Naive B cell (primary cell): Measurements from ENCODE around the gene CDKN2D. TPM values are rescaled to one million over a fixed set of nuclear protein-coding genes. Genes with fewer than 3 reads are reported as not detected.
"Not testable (repeated sequence)": the region's sequence is repeated elsewhere in the genome, so short reads cannot be mapped to it uniquely, and the experiment has no call there.

Source experiments
- ATAC-seq, 2 donors: fragments of 150-1000 bp; cut with Tn5 transposase; 2 replicates each; pipeline ENCODE4 v1.10.0; 2021; ENCODE audit warnings: low read depth in 2 of 2, mild to moderate bottlenecking in 2 of 2, moderate library complexity in 2 of 2
- DNase-seq: peaks from one replicate; pipeline ENCODE4 v3.0.0; 2022
- H3K27ac Mint-ChIP-seq, 6 donors: one replicate each; pipeline ENCODE4 v1.8.0; 2020 to 2022; ENCODE audit warnings: mild to moderate bottlenecking in 6 of 6, mixed read lengths in 6 of 6, moderate library complexity in 5 of 6, inconsistent platforms in 2 of 6
- H3K27me3 Mint-ChIP-seq, 3 donors: one replicate each; pipeline ENCODE4 v1.8.0; 2021 to 2022; ENCODE audit warnings: mixed read lengths in 3 of 3, mild to moderate bottlenecking in 1 of 3
- H3K36me3 Mint-ChIP-seq, 2 donors: one replicate each; pipeline ENCODE4 v1.8.0; 2020 to 2022; ENCODE audit warnings: mixed read lengths in 2 of 2, inconsistent platforms in 1 of 2, mild to moderate bottlenecking in 1 of 2
- H3K4me1 Mint-ChIP-seq, 3 donors: one replicate each; pipeline ENCODE4 v1.8.0; 2020 to 2022; ENCODE audit warnings: mixed read lengths in 3 of 3, inconsistent platforms in 1 of 3, mild to moderate bottlenecking in 1 of 3, moderate library complexity in 1 of 3
- H3K4me3 Mint-ChIP-seq, 8 donors: one replicate each; pipeline ENCODE4 v1.8.0; 2020 to 2022; ENCODE audit warnings: mild to moderate bottlenecking in 8 of 8, mixed read lengths in 8 of 8, moderate library complexity in 8 of 8, inconsistent platforms in 2 of 8
- H3K9me3 Mint-ChIP-seq, 7 donors: one replicate each; pipeline ENCODE4 v1.8.0; 2020 to 2022; ENCODE audit warnings: mixed read lengths in 7 of 7, mild to moderate bottlenecking in 5 of 7, inconsistent platforms in 2 of 7, moderate library complexity in 1 of 7
- polyA plus RNA-seq, 6 donors: library from polyadenylated mRNA; unstranded; fragments of 300-500 nt; fragmentation: Illumina TruSeq; gene quantifications; one replicate each; pipeline ENCODE4 v1.2.3, GENCODE V29; 2021; ENCODE audit warnings: low read depth in 6 of 6

Gene CDKN2D
- polyA plus RNA-seq, 6 donors from 2014 or later, result 110 to 209 (median 153) TPM

GRCh38 chr19:10593820-10594637 is 25.2 kb upstream of the CDKN2D start:
- peak overlapping the region; percentile 44 to 91 (median 73) for H3K4me3 Mint-ChIP-seq
- no peaks in the 10 kb centered on the region for H3K27me3 Mint-ChIP-seq
- peak; percentile 52 for DNase-seq
- peak overlapping the region; percentile 30 to 94 (median 80) for H3K27ac Mint-ChIP-seq
- H3K4me1 Mint-ChIP-seq, result peaks cover 28 to 44% (median 40%) of the 10 kb centered on the region in 3 donors
- peak; percentile 44 to 52 for ATAC-seq
- no peaks in the 10 kb centered on the region for H3K9me3 Mint-ChIP-seq
- no peaks in the 10 kb centered on the region for H3K36me3 Mint-ChIP-seq

GRCh38 chr19:10593148-10593547 is 24.4 kb upstream of the CDKN2D start:
- Mint-ChIP-seq H3K27ac (no peak overlapping the region), H3K4me1 (peaks cover 27 to 43% (median 38%) of the 10 kb centered on the region in 3 donors), H3K9me3 (no peaks in the 10 kb centered on the region), H3K27me3 (peaks cover 0 to under 1% (median 0%) of the 10 kb centered on the region in 3 donors), H3K36me3 (no peaks in the 10 kb centered on the region), H3K4me3 (no peak overlapping the region)
- ATAC-seq (no peak), DNase-seq (no peak)

- H3K4me3 Mint-ChIP-seq, result no peak overlapping the region
- H3K36me3 Mint-ChIP-seq, result no peaks in the 10 kb centered on the region
- H3K27ac Mint-ChIP-seq, result peak overlapping the region in 1 of 6 donors; percentile 23
- peaks cover 6 to 10% (median 9%) of the 10 kb centered on the region in 3 donors for H3K27me3 Mint-ChIP-seq
- no peak for ATAC-seq
- H3K4me1 Mint-ChIP-seq, result peaks cover 19 to 26% (median 21%) of the 10 kb centered on the region in 3 donors
- DNase-seq, result no peak
- H3K9me3 Mint-ChIP-seq, result peaks cover 0 to 6% (median 0%) of the 10 kb centered on the region in 7 donors
Measured at GRCh38 chr19:10587839-10588150, 19.0 kb upstream of the CDKN2D start.

- peak within 1 kb of the TSS in 1 of 8 donors; percentile 13 for H3K4me3 Mint-ChIP-seq
- no peak for DNase-seq
- peaks cover 0 to 6% (median 0%) of the 10 kb centered on the region in 7 donors for H3K9me3 Mint-ChIP-seq
- H3K4me1 Mint-ChIP-seq, result peaks cover 19 to 26% (median 21%) of the 10 kb centered on the region in 3 donors
- ATAC-seq, result no peak
- peak within 1 kb of the TSS in 2 of 6 donors; percentile 1 to 23 for H3K27ac Mint-ChIP-seq
- H3K27me3 Mint-ChIP-seq, result peaks cover 6 to 10% (median 9%) of the 10 kb centered on the region in 3 donors
- no peaks in the 10 kb centered on the region for H3K36me3 Mint-ChIP-seq
Measured at GRCh38 chr19:10587022-10587838, 18.5 kb upstream of the CDKN2D start, which contains the start of gene AP1M2. Gene AP1M2 (minus strand): TSS chr19:10587312. CDS start chr19:10587231, 81 bp downstream.

DNA sequence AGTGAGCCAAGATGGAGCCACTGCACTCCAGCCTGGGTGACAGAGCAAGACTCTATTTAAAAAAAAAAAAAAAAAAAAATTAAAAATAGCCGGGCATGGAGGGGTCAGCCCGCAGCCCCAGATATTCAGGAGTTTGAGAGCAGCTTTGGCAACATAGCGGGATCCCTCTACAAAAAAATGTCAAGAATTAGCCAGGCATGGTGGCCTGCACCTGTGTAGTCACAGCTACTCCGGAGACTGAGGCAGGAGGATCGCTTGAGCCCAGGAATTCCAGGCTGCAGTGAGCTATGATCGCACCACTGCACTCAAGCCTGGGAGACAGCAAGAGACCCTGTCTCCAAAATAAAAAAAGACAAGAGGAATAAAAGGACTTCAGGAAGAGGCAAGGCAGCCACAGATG is 17.6 kb upstream of the CDKN2D start:
- ATAC-seq (no peak), DNase-seq (no peak)
- Mint-ChIP-seq H3K4me3 (no peak overlapping the region), H3K4me1 (peaks cover 21 to 26% (median 24%) of the 10 kb centered on the region in 3 donors), H3K36me3 (no peaks in the 10 kb centered on the region), H3K9me3 (peaks cover 0 to 6% (median 0%) of the 10 kb centered on the region in 7 donors), H3K27ac (no peak overlapping the region), H3K27me3 (peaks cover 6 to 10% (median 9%) of the 10 kb centered on the region in 3 donors)

- Mint-ChIP-seq H3K9me3 (peaks cover 0 to 6% (median 0%) of the 10 kb centered on the region in 7 donors), H3K36me3 (no peaks in the 10 kb centered on the region), H3K4me3 (no peak overlapping the region), H3K27ac (peak overlapping the region in 1 of 6 donors; percentile 71), H3K27me3 (peaks cover 6 to 10% (median 9%) of the 10 kb centered on the region in 3 donors), H3K4me1 (peaks cover 26 to 34% (median 30%) of the 10 kb centered on the region in 3 donors)
- ATAC-seq (no peak), DNase-seq (no peak)
Measured at GRCh38 chr19:10583036-10583776, 14.4 kb upstream of the CDKN2D start.

DNA sequence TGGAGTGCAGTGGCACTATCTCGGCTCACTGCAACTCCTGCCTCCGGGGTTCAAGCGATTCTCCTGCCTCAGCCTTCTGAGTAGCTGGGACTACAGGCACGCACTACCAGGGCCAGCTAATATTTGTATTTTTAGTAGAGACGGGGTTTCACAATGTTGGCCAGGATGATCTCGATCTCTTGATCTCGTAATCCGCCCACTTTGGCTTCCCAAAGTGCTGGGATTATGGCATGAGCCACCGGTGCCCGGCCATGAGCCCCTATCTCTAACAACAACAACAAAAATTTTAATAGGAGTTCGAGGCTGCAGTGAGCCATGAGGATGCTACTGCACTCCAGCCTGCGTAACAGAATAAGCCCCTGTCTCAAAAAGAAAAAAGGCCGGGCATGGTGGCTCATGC is 13.3 kb upstream of the CDKN2D start:
- no peak overlapping the region for H3K27ac Mint-ChIP-seq
- no peaks in the 10 kb centered on the region for H3K9me3 Mint-ChIP-seq
- no peaks in the 10 kb centered on the region for H3K36me3 Mint-ChIP-seq
- H3K4me1 Mint-ChIP-seq, result peaks cover 18 to 24% (median 22%) of the 10 kb centered on the region in 3 donors
- ATAC-seq (no peak), DNase-seq (no peak)
- no peak overlapping the region for H3K4me3 Mint-ChIP-seq
- H3K27me3 Mint-ChIP-seq, result no peaks in the 10 kb centered on the region

GRCh38 chr19:10580979-10581631 is 12.3 kb upstream of the CDKN2D start:
- no peaks in the 10 kb centered on the region for H3K27me3 Mint-ChIP-seq
- peak; percentile 81 for DNase-seq
- no peaks in the 10 kb centered on the region for H3K9me3 Mint-ChIP-seq
- no peaks in the 10 kb centered on the region for H3K36me3 Mint-ChIP-seq
- peak overlapping the region in 4 of 6 donors; percentile 10 to 34 (median 24) for H3K27ac Mint-ChIP-seq
- ATAC-seq, result peak; percentile 95 to 97
- peak overlapping the region in 4 of 8 donors; percentile 1 to 39 (median 32) for H3K4me3 Mint-ChIP-seq
- peaks cover 18 to 24% (median 22%) of the 10 kb centered on the region in 3 donors for H3K4me1 Mint-ChIP-seq

- Mint-ChIP-seq H3K36me3 (no peaks in the 10 kb centered on the region), H3K9me3 (no peaks in the 10 kb centered on the region), H3K27me3 (no peaks in the 10 kb centered on the region), H3K4me1 (peaks cover 6 to 11% (median 8%) of the 10 kb centered on the region in 3 donors), H3K27ac (no peak overlapping the region), H3K4me3 (no peak overlapping the region)
- ATAC-seq (no peak), DNase-seq (no peak)
Measured at GRCh38 chr19:10577951-10578350, 9.2 kb upstream of the CDKN2D start.

- H3K4me3 Mint-ChIP-seq, result no peak overlapping the region
Measured at GRCh38 chr19:10575011-10575716, 6.4 kb upstream of the CDKN2D start.

GRCh38 chr19:10574462-10574861 is 5.7 kb upstream of the CDKN2D start:
- H3K36me3 Mint-ChIP-seq, result no peaks in the 10 kb centered on the region
- H3K27ac Mint-ChIP-seq, result peak overlapping the region in 1 of 6 donors; percentile 26
- ATAC-seq, result no peak
- no peaks in the 10 kb centered on the region for H3K27me3 Mint-ChIP-seq
- DNase-seq, result no peak
- no peaks in the 10 kb centered on the region for H3K9me3 Mint-ChIP-seq
- no peak overlapping the region for H3K4me3 Mint-ChIP-seq
- peaks cover 9 to 13% (median 10%) of the 10 kb centered on the region in 3 donors for H3K4me1 Mint-ChIP-seq

More at GRCh38 chr19:10575011-10575716, 6.4 kb upstream of the CDKN2D start:
- Mint-ChIP-seq H3K27me3 (no peaks in the 10 kb centered on the region), H3K9me3 (no peaks in the 10 kb centered on the region), H3K4me1 (peaks cover 7 to 11% (median 9%) of the 10 kb centered on the region in 3 donors), H3K36me3 (no peaks in the 10 kb centered on the region), H3K27ac (no peak overlapping the region)
- ATAC-seq, result no peak
- no peak for DNase-seq

GRCh38 chr19:10573793-10574192 is 5.0 kb upstream of the CDKN2D start:
- H3K9me3 Mint-ChIP-seq, DNase-seq, H3K36me3 Mint-ChIP-seq, H3K27me3 Mint-ChIP-seq, ATAC-seq, H3K4me3 Mint-ChIP-seq: not testable (repeated sequence)
- Mint-ChIP-seq H3K4me1 (peaks cover 15 to 19% (median 16%) of the 10 kb centered on the region in 3 donors), H3K27ac (peak overlapping the region in 1 of 6 donors; percentile 7)
